IMR-90 (cell line): ENCODE results near the gene NOS1AP. TPM values are rescaled to one million over a fixed set of nuclear protein-coding genes. Genes with fewer than 3 reads are reported as not detected.

Experiments
- ATAC-seq: fragments of 200-7000 bp; cut with Tn5 transposase; 2 replicates; pipeline ENCODE4 v1.9.1; 2020; ENCODE audit warnings: low read depth, mild to moderate bottlenecking, moderate library complexity
- BruUV-seq: library from RNA; stranded (reverse); fragments of 400-500 nt; replicated peaks from 2 replicates; lab custom pipeline; 2021; lab: Mats Ljungman, UMichigan
- CTCF ChIA-PET: fragments of 300-600 bp; formaldehyde crosslinking; extraction: SDS; loops from one replicate; lab custom pipeline; 2021; ENCODE audit warnings: antibody characterized with exemption; lab: Yijun Ruan, JAX
- POLR2A ChIA-PET: fragments of 300-600 bp; sonication (Branson Sonifier 250); formaldehyde crosslinking; loops from one replicate; lab custom pipeline; 2022; ENCODE audit warnings: antibody characterized with exemption; ENCODE audit not compliant: unreplicated experiment; lab: Charles Lee
- DNase-seq: peaks from one replicate; pipeline ENCODE4 v3.0.0; 2013
- H2AFZ ChIP-seq: replicated peaks from 2 replicates; pipeline ENCODE3; 2013; ENCODE audit warnings: low read length, mild to moderate bottlenecking; ENCODE audit not compliant: poor library complexity
- H2AK5ac ChIP-seq: 2 replicates; pipeline ENCODE4 v1.6.1; 2013; ENCODE audit warnings: low read depth, low read length, inconsistent platforms
- H2AK9ac ChIP-seq: replicated peaks from 2 replicates; pipeline ENCODE3; 2013; ENCODE audit warnings: mild to moderate bottlenecking, low read depth, low read length, moderate library complexity; ENCODE audit not compliant: poor library complexity
- H2BK120ac ChIP-seq: 2 replicates; pipeline ENCODE4 v1.6.1; 2013; ENCODE audit warnings: low read depth, low read length, inconsistent platforms
- H2BK15ac ChIP-seq: 3 replicates; pipeline ENCODE4 v1.6.1; 2013; ENCODE audit warnings: low read depth, low read length, inconsistent platforms
- H2BK20ac ChIP-seq: 2 replicates; pipeline ENCODE4 v1.6.1; 2013; ENCODE audit warnings: low read depth, mild to moderate bottlenecking, inconsistent platforms, low read length, moderate library complexity
- H2BK5ac ChIP-seq: 2 replicates; pipeline ENCODE4 v1.6.1; 2013; ENCODE audit warnings: mild to moderate bottlenecking, low read depth, low read length, inconsistent platforms; ENCODE audit not compliant: poor library complexity, severe bottlenecking
- H3K14ac ChIP-seq: replicated peaks from 2 replicates; pipeline ENCODE4 v1.6.1; 2013; ENCODE audit warnings: low read depth, low read length, inconsistent platforms
- H3K18ac ChIP-seq: 2 replicates; pipeline ENCODE4 v1.6.1; 2013; ENCODE audit warnings: low read depth, low read length, control low read depth
- H3K23ac ChIP-seq: 2 replicates; pipeline ENCODE4 v1.6.1; 2013; ENCODE audit warnings: low read depth, low read length, inconsistent platforms
- H3K27ac ChIP-seq: 2 replicates; pipeline ENCODE4 v1.5.1; 2013; ENCODE audit warnings: mild to moderate bottlenecking, control low read depth, low read length; ENCODE audit not compliant: insufficient read depth
- H3K27me3 ChIP-seq: 2 replicates; pipeline ENCODE4 v1.6.1; 2013; ENCODE audit warnings: low read length; ENCODE audit not compliant: control insufficient read depth, insufficient read depth
- H3K36me3 ChIP-seq: 2 replicates; pipeline ENCODE4 v1.6.1; 2013; ENCODE audit warnings: low read length, mixed read lengths; ENCODE audit not compliant: control insufficient read depth, insufficient read depth
- H3K4ac ChIP-seq: 2 replicates; pipeline ENCODE4 v1.6.1; 2013; ENCODE audit warnings: low read depth, low read length, inconsistent platforms
- H3K4me1 ChIP-seq: 2 replicates; pipeline ENCODE4 v1.6.1; 2013; ENCODE audit warnings: low read length, mixed read lengths; ENCODE audit not compliant: control insufficient read depth, insufficient read depth
- H3K4me2 ChIP-seq: 2 replicates; pipeline ENCODE4 v1.6.1; 2013; ENCODE audit warnings: low read depth, mild to moderate bottlenecking, control low read depth, low read length, moderate library complexity
- H3K4me3 ChIP-seq: 2 replicates; pipeline ENCODE4 v1.5.1; 2013; ENCODE audit warnings: low read depth, mild to moderate bottlenecking, control low read depth, low read length, moderate library complexity; ENCODE audit not compliant: insufficient read depth
- H3K56ac ChIP-seq: 2 replicates; pipeline ENCODE4 v1.6.1; 2013; ENCODE audit warnings: low read length, inconsistent platforms; ENCODE audit not compliant: insufficient read depth; ENCODE audit errors: extremely low read depth
- H3K79me1 ChIP-seq, 2 experiments: 2 replicates each; pipeline ENCODE4 v1.6.1; 2013; ENCODE audit warnings: low read length in 2 of 2, inconsistent platforms in 1 of 2, low read depth in 1 of 2
- H3K9ac ChIP-seq: 2 replicates; pipeline ENCODE4 v1.6.1; 2013; ENCODE audit warnings: low read depth, low read length, control low read depth
- H3K9me1 ChIP-seq: 2 replicates; pipeline ENCODE4 v1.6.1; 2013; ENCODE audit warnings: low read length, inconsistent platforms; ENCODE audit not compliant: insufficient read depth
- H3K9me3 ChIP-seq: 2 replicates; pipeline ENCODE4 v1.6.1; 2013; ENCODE audit warnings: low read length; ENCODE audit not compliant: control insufficient read depth, insufficient read depth
- H4K20me1 ChIP-seq: 2 replicates; pipeline ENCODE4 v1.6.1; 2013; ENCODE audit warnings: low read length, inconsistent platforms; ENCODE audit not compliant: insufficient read depth
- H4K5ac ChIP-seq: 2 replicates; pipeline ENCODE4 v1.6.1; 2013; ENCODE audit warnings: mild to moderate bottlenecking, low read depth, low read length, control low read depth
- H4K8ac ChIP-seq, 2 experiments: 2 replicates each; pipeline ENCODE4 v1.6.1; 2013; ENCODE audit warnings: low read depth in 2 of 2, low read length in 2 of 2, control low read depth in 1 of 2, inconsistent platforms in 1 of 2
- H4K91ac ChIP-seq: 2 replicates; pipeline ENCODE4 v1.6.1; 2013; ENCODE audit warnings: low read depth, low read length, inconsistent platforms; ENCODE audit not compliant: insufficient read depth
- BHLHE40 ChIP-seq: fragments of 150-350 bp; IDR thresholded peaks from 2 replicates; pipeline ENCODE4 v1.6.1; 2016; ENCODE audit warnings: mild to moderate bottlenecking, low read depth, low read length
- CEBPB ChIP-seq: IDR thresholded peaks from 2 replicates; pipeline ENCODE4 v1.6.1; 2012; ENCODE audit warnings: low read depth, low read length, improper control_type of control experiment
- CHD1 ChIP-seq: IDR thresholded peaks from 2 replicates; pipeline ENCODE4 v1.6.1; 2012; ENCODE audit warnings: low read depth, low read length, improper control_type of control experiment
- CTCF ChIP-seq: conservative IDR thresholded peaks from 2 replicates; pipeline ENCODE4 v1.5.1; 2012; ENCODE audit warnings: mild to moderate bottlenecking, low read depth, low read length, improper control_type of control experiment
- ELK1 ChIP-seq: fragments of 150-350 bp; IDR thresholded peaks from 2 replicates; pipeline ENCODE4 v1.6.1; 2016; ENCODE audit warnings: low read depth, mild to moderate bottlenecking, low read length, moderate library complexity, borderline replicate concordance
- FOS ChIP-seq: fragments of 150-350 bp; IDR thresholded peaks from 2 replicates; pipeline ENCODE4 v1.6.1; 2016; ENCODE audit warnings: low read depth, low read length
- MAFK ChIP-seq: IDR thresholded peaks from 2 replicates; pipeline ENCODE4 v1.6.1; 2012; ENCODE audit warnings: low read depth, low read length, improper control_type of control experiment
- MAZ ChIP-seq: IDR thresholded peaks from 2 replicates; pipeline ENCODE4 v1.6.1; 2012; ENCODE audit warnings: low read depth, mild to moderate bottlenecking, low read length, improper control_type of control experiment, moderate library complexity, borderline replicate concordance
- MXI1 ChIP-seq: IDR thresholded peaks from 2 replicates; pipeline ENCODE4 v1.6.1; 2012; ENCODE audit warnings: low read depth, mild to moderate bottlenecking, low read length, moderate library complexity, borderline replicate concordance
- NFE2L2 ChIP-seq: fragments of 150-350 bp; IDR thresholded peaks from 2 replicates; pipeline ENCODE4 v1.6.1; 2016; ENCODE audit warnings: low read depth, mild to moderate bottlenecking, low read length
- POLR2A ChIP-seq: IDR thresholded peaks from 2 replicates; pipeline ENCODE4 v1.6.1; 2012; ENCODE audit warnings: mild to moderate bottlenecking, low read depth, low read length
- RAD21 ChIP-seq: IDR thresholded peaks from 2 replicates; pipeline ENCODE4 v1.6.1; 2012; ENCODE audit warnings: low read length, improper control_type of control experiment
- RCOR1 ChIP-seq: IDR thresholded peaks from 2 replicates; pipeline ENCODE4 v1.6.1; 2012; ENCODE audit warnings: mild to moderate bottlenecking, low read length, improper control_type of control experiment; ENCODE audit not compliant: insufficient replicate concordance
- RFX5 ChIP-seq: IDR thresholded peaks from 2 replicates; pipeline ENCODE4 v1.8.0; 2012; ENCODE audit warnings: low read depth, mild to moderate bottlenecking, low read length, moderate library complexity
- SMC3 ChIP-seq: fragments of 150-350 bp; IDR thresholded peaks from 2 replicates; pipeline ENCODE4 v1.6.1; 2016; ENCODE audit warnings: low read depth, mild to moderate bottlenecking, antibody characterized with exemption, low read length, moderate library complexity
- USF2 ChIP-seq: fragments of 150-350 bp; IDR thresholded peaks from 2 replicates; pipeline ENCODE4 v1.6.1; 2017; ENCODE audit warnings: mild to moderate bottlenecking, antibody characterized with exemption, low read length, low read depth
- WGBS, 2 experiments: methylation state at CpG; one replicate each; pipeline versions ENCODE4 v1.1.5 to v1.1.7; 2013; ENCODE audit warnings: missing lambda C conversion rate in 2 of 2; ENCODE audit not compliant: insufficient read length in 1 of 2; ENCODE audit errors: extremely low coverage in 2 of 2; 5-methylcytosine and 5-hydroxymethylcytosine counted together
- dilution Hi-C: fragments of 300-500 bp; cut with HindIII; formaldehyde crosslinking; loops from one replicate; pipeline ENCODE4 v1.14.3; 2018; ENCODE audit warnings: low sequenced_read_pairs; ENCODE audit not compliant: unreplicated experiment
- in situ Hi-C: fragments of 300-500 bp; cut with MboI; formaldehyde crosslinking; loops from 3 replicates; pipeline ENCODE4 v1.14.3; 2019; ENCODE audit warnings: low sequenced_read_pairs, inconsistent platforms, mixed read lengths
- intact Hi-C: fragments of 100-400 bp; cut with micrococcal nuclease; formaldehyde crosslinking; loops from 2 replicates; pipeline ENCODE4 v1.10.0; 2022
- polyA plus RNA-seq, 3 experiments: library from polyadenylated mRNA; depleted of rRNA; stranded (reverse); fragments of >200 nt; gene quantifications; 2 replicates each; pipeline ENCODE4 v1.2.3, GENCODE V29; 2012; ENCODE audit warnings: low replicate concordance in 1 of 3
- total RNA-seq: library from RNA; depleted of rRNA; stranded (reverse); fragments of >200 nt; gene quantifications from 2 replicates; pipeline ENCODE4 v1.2.3, GENCODE V29; 2012

The NOS1AP gene
- total and polyA plus RNA-seq, 2 of the 4 experiments (the other 2 are of a cell fraction), result 0.18 to 0.19 TPM

GRCh38 chr1:162214202-162214601, 144.7 kb downstream of the NOS1AP start:
- no peak overlapping the region for H3K4me2 ChIP-seq
- in situ Hi-C loops (no loop called here), dilution Hi-C loops (no loop called here), intact Hi-C loops (no loop called here)
- no peak overlapping the region for H3K56ac ChIP-seq
- no peak overlapping the region for H2AK5ac ChIP-seq
- H3K4ac ChIP-seq, result no peak overlapping the region
- H3K23ac ChIP-seq, result no peak overlapping the region
- no peaks in the 10 kb centered on the region for H3K79me1 ChIP-seq
- no peak overlapping the region for H3K14ac ChIP-seq
- no peak overlapping the region for H4K91ac ChIP-seq
- H3K27ac ChIP-seq, result no peak overlapping the region
- H2AK9ac ChIP-seq, result no peak overlapping the region
- WGBS, 2 experiments, result no CpG with 5 or more reads among the region's 6 CpGs
- ChIA-PET POLR2A (no interaction called here), CTCF (no interaction called here)
- no peak overlapping the region for H4K8ac ChIP-seq
- H4K20me1 ChIP-seq, result no peaks in the 10 kb centered on the region
- TF ChIP-seq MAZ, result no peak
- no peak for TF ChIP-seq FOS
- no peak for TF ChIP-seq MXI1
- no peak for TF ChIP-seq CHD1
- TF ChIP-seq NFE2L2, result no peak
- no peak for TF ChIP-seq POLR2A
- TF ChIP-seq MAFK, result no peak
- no peak for TF ChIP-seq BHLHE40
- TF ChIP-seq USF2, result no peak
- TF ChIP-seq RCOR1, result no peak
- no peak for TF ChIP-seq RFX5
- TF ChIP-seq ELK1, result no peak
- TF ChIP-seq SMC3, result no peak
- TF ChIP-seq RAD21, result no peak
- no peak for TF ChIP-seq CTCF
- no peak for TF ChIP-seq CEBPB
- H3K27me3 ChIP-seq, result peaks cover 6% of the 10 kb centered on the region
- DNase-seq (no peak), ATAC-seq (no peak)
- H3K9ac ChIP-seq, result no peak overlapping the region
- no peaks in the 10 kb centered on the region for H3K9me3 ChIP-seq
- no peak overlapping the region for H2BK5ac ChIP-seq
- no peaks in the 10 kb centered on the region for H3K36me3 ChIP-seq
- no peaks in the 10 kb centered on the region for H3K9me1 ChIP-seq
- H2BK20ac ChIP-seq, result no peak overlapping the region
- no peak overlapping the region for H3K18ac ChIP-seq
- no peak overlapping the region for H2AFZ ChIP-seq
- no peak overlapping the region for H2BK120ac ChIP-seq
- no peaks in the 10 kb centered on the region for H3K4me1 ChIP-seq
- no peak overlapping the region for H2BK15ac ChIP-seq
- H4K5ac ChIP-seq, result no peak overlapping the region
- no TSS peak for BruUV-seq
- H3K4me3 ChIP-seq, result no peak overlapping the region
